Hepatocyte (in vitro differentiated cells): ENCODE measurements around the gene UBE2N. TPM values are rescaled to one million over a fixed set of nuclear protein-coding genes. Genes with fewer than 3 reads are reported as not detected.

Source experiments
- DNase-seq: peaks from one replicate; pipeline ENCODE4 v3.0.0-alpha.2; 2016; ENCODE audit warnings: low spot score
- H2AFZ ChIP-seq: fragments of 200-600 bp; sonication (generic); 2 replicates; pipeline ENCODE4 v1.6.0; 2016; ENCODE audit warnings: antibody characterized with exemption, mild to moderate bottlenecking
- H3K27ac ChIP-seq: fragments of 200-600 bp; sonication (generic); 2 replicates; pipeline ENCODE4 v1.5.1; 2016; ENCODE audit warnings: mild to moderate bottlenecking
- H3K27me3 ChIP-seq: fragments of 200-600 bp; sonication (generic); 2 replicates; pipeline ENCODE4 v1.6.1; 2016
- H3K36me3 ChIP-seq: fragments of 200-600 bp; sonication (generic); replicated peaks from 2 replicates; pipeline ENCODE4 v1.5.1; 2016; ENCODE audit warnings: low read depth; ENCODE audit not compliant: insufficient read depth
- H3K4me1 ChIP-seq: fragments of 200-600 bp; sonication (generic); 2 replicates; pipeline ENCODE4 v1.5.1; 2016; ENCODE audit warnings: mild to moderate bottlenecking, moderate library complexity; ENCODE audit not compliant: insufficient read depth
- H3K4me2 ChIP-seq: fragments of 200-600 bp; sonication (generic); 2 replicates; pipeline ENCODE4 v1.6.0; 2016
- H3K4me3 ChIP-seq: fragments of 200-600 bp; sonication (generic); 2 replicates; pipeline ENCODE4 v1.5.1; 2016; ENCODE audit warnings: mild to moderate bottlenecking
- H3K79me2 ChIP-seq: fragments of 200-600 bp; sonication (generic); 2 replicates; pipeline ENCODE4 v1.6.0; 2017; ENCODE audit warnings: mild to moderate bottlenecking
- H3K9me2 ChIP-seq: fragments of 200-600 bp; sonication (generic); replicated peaks from 2 replicates; pipeline ENCODE4 v1.6.0; 2017; ENCODE audit warnings: mild to moderate bottlenecking; ENCODE audit not compliant: insufficient read depth
- H3K9me3 ChIP-seq: fragments of 200-600 bp; sonication (generic); 2 replicates; pipeline ENCODE4 v1.5.1; 2016; ENCODE audit warnings: low read depth, mild to moderate bottlenecking
- H4K20me1 ChIP-seq: fragments of 200-600 bp; sonication (generic); 2 replicates; pipeline ENCODE4 v1.6.0; 2016; ENCODE audit warnings: mild to moderate bottlenecking; ENCODE audit not compliant: insufficient read depth, poor library complexity, severe bottlenecking
- EZH2 ChIP-seq: fragments of 200-600 bp; sonication (generic); IDR thresholded peaks from 2 replicates; pipeline ENCODE4 v1.6.1; 2016; ENCODE audit warnings: antibody characterized with exemption, mild to moderate bottlenecking, borderline replicate concordance
- EZH2phosphoT487 ChIP-seq: fragments of 200-600 bp; sonication (generic); IDR thresholded peaks from one replicate; pipeline ENCODE4 v1.6.1; 2018; ENCODE audit warnings: antibody characterized with exemption, mild to moderate bottlenecking, low read depth, moderate library complexity; ENCODE audit not compliant: unreplicated experiment, severe bottlenecking
- WGBS: methylation state at CpG from one replicate; pipeline ENCODE4 v1.1.6; 2016; ENCODE audit warnings: low lambda C conversion rate; ENCODE audit errors: missing lambda C conversion rate; 5-methylcytosine and 5-hydroxymethylcytosine counted together
- polyA plus RNA-seq: library from polyadenylated mRNA; unstranded; fragments of >200 nt; fragmentation: Nextera tagmentation; extraction: Ambion mirVana; gene quantifications from 2 replicates; pipeline ENCODE4 v1.2.1, GENCODE V29; 2016
- total RNA-seq: library from RNA; depleted of rRNA; stranded (reverse); fragments of >200 nt; gene quantifications from 2 replicates; pipeline ENCODE4 v1.2.3, GENCODE V29; 2014
- TF ChIP-seq, protein P1 (sequence below): fragments of 200-600 bp; sonication (generic); IDR thresholded peaks from 2 replicates; pipeline ENCODE4 v1.5.1; 2016; ENCODE audit warnings: antibody characterized with exemption, mild to moderate bottlenecking; ENCODE audit not compliant: poor library complexity

UBE2N gene
- total and polyA plus RNA-seq, 2 experiments from 2014 or later = 59.1 to 121 TPM

DNA sequence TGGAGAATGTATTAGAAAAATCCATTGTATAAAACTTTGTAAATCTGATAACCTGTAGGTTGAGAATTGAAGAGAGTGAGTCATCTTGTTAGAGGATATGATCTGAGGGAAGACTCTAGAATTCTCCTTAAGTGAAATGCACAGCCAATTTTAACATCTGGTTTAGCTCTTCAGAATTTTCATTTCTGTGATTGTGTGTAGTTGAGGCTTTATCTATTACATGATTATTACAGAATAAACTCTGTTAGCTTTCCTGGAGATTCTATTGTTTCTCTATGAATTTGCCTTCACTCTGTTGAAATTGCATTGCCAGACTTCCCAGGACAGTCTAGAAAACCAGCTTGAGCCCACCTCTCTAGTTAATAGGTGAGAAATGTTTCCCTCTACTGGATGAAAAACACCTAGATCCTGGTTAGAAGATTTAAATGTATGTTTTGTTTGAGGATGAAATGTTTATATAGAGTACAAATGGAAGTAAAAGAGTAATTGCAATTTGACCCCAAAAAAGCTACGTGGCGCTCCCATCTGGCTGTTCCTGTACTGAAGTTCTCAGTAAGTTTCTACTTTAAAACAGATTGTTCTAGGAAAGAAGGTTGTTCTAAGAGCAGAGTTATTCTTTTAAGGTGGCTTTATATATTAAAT lies 61.1 kb downstream of the UBE2N start:
- Histone ChIP-seq H3K4me3 (peak overlapping the region; percentile 69), H3K9me3 (no peaks in the 10 kb centered on the region), H3K27me3 (no peaks in the 10 kb centered on the region), H3K36me3 (no peaks in the 10 kb centered on the region), H3K4me2 (peak overlapping the region; percentile 75), H2AFZ (no peak overlapping the region), H3K4me1 (peaks cover 6% of the 10 kb centered on the region), H4K20me1 (peaks cover 71% of the 10 kb centered on the region), H3K9me2 (no peaks in the 10 kb centered on the region), H3K27ac (peak overlapping the region; percentile 94), H3K79me2 (peaks cover 88% of the 10 kb centered on the region)
- WGBS = 10% methylated on average over 2 of the region's 2 CpGs
- TF ChIP-seq EZH2 = no peak
- TF ChIP-seq, protein P1, sequence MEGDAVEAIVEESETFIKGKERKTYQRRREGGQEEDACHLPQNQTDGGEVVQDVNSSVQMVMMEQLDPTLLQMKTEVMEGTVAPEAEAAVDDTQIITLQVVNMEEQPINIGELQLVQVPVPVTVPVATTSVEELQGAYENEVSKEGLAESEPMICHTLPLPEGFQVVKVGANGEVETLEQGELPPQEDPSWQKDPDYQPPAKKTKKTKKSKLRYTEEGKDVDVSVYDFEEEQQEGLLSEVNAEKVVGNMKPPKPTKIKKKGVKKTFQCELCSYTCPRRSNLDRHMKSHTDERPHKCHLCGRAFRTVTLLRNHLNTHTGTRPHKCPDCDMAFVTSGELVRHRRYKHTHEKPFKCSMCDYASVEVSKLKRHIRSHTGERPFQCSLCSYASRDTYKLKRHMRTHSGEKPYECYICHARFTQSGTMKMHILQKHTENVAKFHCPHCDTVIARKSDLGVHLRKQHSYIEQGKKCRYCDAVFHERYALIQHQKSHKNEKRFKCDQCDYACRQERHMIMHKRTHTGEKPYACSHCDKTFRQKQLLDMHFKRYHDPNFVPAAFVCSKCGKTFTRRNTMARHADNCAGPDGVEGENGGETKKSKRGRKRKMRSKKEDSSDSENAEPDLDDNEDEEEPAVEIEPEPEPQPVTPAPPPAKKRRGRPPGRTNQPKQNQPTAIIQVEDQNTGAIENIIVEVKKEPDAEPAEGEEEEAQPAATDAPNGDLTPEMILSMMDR = peak; percentile 58
- DNase-seq = peak; percentile 40

DNA sequence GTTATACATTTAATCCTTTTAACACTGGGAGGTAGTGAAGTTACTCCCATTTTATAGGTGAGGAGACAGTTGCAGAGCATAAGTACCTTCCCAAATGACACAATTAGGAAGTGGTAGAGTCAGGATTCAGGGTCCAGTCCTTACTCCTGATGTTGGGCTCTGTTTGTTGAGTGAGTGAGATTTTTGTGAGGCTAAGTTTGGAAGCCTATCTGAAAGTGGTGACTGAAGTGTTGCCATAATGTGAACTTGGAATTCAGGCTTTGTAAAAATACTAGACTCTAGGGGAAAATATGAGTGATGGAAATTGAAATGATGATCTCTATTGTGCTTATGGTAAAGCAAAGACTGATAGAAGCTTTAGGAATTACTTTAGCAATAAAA lies 61.8 kb downstream of the UBE2N start:
- Histone ChIP-seq H3K4me3 (peak overlapping the region; percentile 69), H3K9me2 (no peaks in the 10 kb centered on the region), H2AFZ (no peak overlapping the region), H3K27ac (peak overlapping the region; percentile 94), H3K27me3 (no peaks in the 10 kb centered on the region), H3K9me3 (no peaks in the 10 kb centered on the region), H3K79me2 (peaks cover 86% of the 10 kb centered on the region), H4K20me1 (peaks cover 64% of the 10 kb centered on the region), H3K4me2 (peak overlapping the region; percentile 75), H3K36me3 (no peaks in the 10 kb centered on the region), H3K4me1 (peaks cover 7% of the 10 kb centered on the region)
- TF ChIP-seq EZH2phosphoT487 = no peak
- no peak for TF ChIP-seq EZH2
- TF ChIP-seq, protein P1 = no peak
- DNase-seq = no peak

DNA sequence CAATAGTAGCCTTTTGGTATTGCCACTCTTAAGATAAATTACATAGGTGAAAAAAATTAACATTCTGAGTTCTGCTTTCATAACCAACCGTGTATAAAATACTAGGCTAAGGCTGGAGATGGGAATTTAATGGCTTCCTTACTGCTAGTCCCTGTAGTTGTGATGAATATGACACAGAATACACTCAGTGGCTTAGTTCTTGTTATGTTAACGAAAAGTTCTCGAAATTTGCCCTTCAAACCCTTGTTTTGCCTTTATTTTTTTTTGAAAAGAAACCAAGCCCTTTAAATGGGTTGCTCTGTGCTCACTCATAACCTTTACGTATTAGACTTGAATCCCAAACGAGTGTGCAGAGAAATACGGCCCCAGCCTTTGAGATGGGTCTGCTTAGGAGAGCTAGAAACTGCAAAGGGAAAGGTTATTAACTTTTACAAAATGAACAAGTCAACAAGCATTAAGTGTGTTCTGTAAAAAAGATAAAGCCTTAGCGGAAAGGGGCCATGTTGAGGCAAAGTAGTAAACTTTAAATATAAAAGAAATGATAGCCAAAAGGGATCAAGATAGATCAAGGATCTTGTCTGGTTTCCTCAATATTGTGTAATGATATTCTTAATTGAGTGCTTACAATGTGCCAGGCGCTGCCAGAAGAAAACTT lies 62.3 kb downstream of the UBE2N start:
- Histone ChIP-seq H2AFZ (no peak overlapping the region), H3K79me2 (peaks cover 86% of the 10 kb centered on the region), H3K4me2 (peak overlapping the region; percentile 75), H3K9me2 (no peaks in the 10 kb centered on the region), H3K36me3 (no peaks in the 10 kb centered on the region), H3K4me3 (peak overlapping the region; percentile 69), H3K4me1 (peaks cover 12% of the 10 kb centered on the region), H3K27me3 (no peaks in the 10 kb centered on the region), H3K9me3 (no peaks in the 10 kb centered on the region), H3K27ac (peak overlapping the region; percentile 94), H4K20me1 (peaks cover 59% of the 10 kb centered on the region)
- WGBS = 2% methylated on average over 8 of the region's 8 CpGs
- TF ChIP-seq, protein P1 = no peak
- no peak for TF ChIP-seq EZH2
- TF ChIP-seq EZH2phosphoT487 = no peak
- no peak for DNase-seq
